Measurements from ENCODE around the gene RNASE13.

DNA sequence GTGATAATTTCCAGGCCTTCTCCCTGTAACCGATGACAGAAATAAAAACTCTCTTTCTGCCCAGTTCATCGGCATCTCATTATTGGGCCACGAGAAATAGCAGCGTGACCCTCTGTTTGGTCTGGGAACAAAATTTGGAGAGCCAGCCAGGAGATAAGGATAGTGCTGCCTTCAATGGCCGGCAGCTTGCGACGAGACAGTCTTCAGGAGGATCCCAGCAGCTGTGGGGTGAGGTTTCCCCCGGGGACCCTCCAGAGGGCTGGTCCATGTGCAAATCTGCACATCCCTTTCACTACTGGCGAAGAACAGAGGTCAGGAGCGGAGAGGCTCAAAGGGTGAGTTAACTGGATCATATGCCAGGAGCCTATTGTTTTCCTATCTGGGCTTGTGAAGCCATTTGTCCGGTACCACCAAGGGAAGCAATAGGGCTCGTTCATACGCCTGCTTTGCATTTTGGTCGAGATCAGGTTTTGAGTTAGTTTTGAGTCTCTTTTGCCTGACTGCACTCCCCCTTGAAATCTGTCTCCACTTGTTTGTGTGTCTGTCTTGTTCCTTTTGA lies 30.7 kb downstream of the RNASE13 start:
- TF ChIP-seq, protein P1, sequence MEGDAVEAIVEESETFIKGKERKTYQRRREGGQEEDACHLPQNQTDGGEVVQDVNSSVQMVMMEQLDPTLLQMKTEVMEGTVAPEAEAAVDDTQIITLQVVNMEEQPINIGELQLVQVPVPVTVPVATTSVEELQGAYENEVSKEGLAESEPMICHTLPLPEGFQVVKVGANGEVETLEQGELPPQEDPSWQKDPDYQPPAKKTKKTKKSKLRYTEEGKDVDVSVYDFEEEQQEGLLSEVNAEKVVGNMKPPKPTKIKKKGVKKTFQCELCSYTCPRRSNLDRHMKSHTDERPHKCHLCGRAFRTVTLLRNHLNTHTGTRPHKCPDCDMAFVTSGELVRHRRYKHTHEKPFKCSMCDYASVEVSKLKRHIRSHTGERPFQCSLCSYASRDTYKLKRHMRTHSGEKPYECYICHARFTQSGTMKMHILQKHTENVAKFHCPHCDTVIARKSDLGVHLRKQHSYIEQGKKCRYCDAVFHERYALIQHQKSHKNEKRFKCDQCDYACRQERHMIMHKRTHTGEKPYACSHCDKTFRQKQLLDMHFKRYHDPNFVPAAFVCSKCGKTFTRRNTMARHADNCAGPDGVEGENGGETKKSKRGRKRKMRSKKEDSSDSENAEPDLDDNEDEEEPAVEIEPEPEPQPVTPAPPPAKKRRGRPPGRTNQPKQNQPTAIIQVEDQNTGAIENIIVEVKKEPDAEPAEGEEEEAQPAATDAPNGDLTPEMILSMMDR (IDR thresholded peaks at IDR 0.05): no peak
- no peak for TF ChIP-seq POLR2AphosphoS5 (IDR thresholded peaks at IDR 0.05)
- TF ChIP-seq EP300 (IDR thresholded peaks at IDR 0.05): no peak
- no peak for TF ChIP-seq POLR2A (IDR thresholded peaks at IDR 0.05)
